ENCODE results near the gene CELF5. TPM values are rescaled to one million over a fixed set of nuclear protein-coding genes. Genes with fewer than 3 reads are reported as not detected.

CELF5 gene
- total RNA-seq, 1 experiment from 2014 or later: 7.7 TPM

GRCh38 chr19:3176715-3177501 lies 47.6 kb upstream of the CELF5 start:
- H3K27ac Mint-ChIP-seq: no peak overlapping the region
- no peaks in the 10 kb centered on the region for H3K36me3 Mint-ChIP-seq
- DNase-seq (ENCODE audit: low spot score) (no peak), ATAC-seq (no peak; the same call in 1 of the 2 replicates)
- TF ChIP-seq HMGA2 (CRISPR knock-in tag; IDR thresholded peaks at IDR 0.05) (no peak), ARID4B (CRISPR knock-in tag; IDR thresholded peaks at IDR 0.05; ENCODE audit: borderline replicate concordance) (no peak), CREM (CRISPR knock-in tag; IDR thresholded peaks at IDR 0.05) (no peak)
- H3K27me3 Mint-ChIP-seq (ENCODE audit: low read depth): no peaks in the 10 kb centered on the region
- no peak overlapping the region for H3K4me3 Mint-ChIP-seq
- no peaks in the 10 kb centered on the region for H3K9me3 Mint-ChIP-seq
- ChIA-PET POLR2A (no interaction called here), CTCF (interaction anchor here (0.6 to 1.0 kb wide), 3 partner anchors 15 to 475 kb away, joined by 3 to 5 read pairs (median 3); no protein-coding TSS in a partner anchor)
- no peaks in the 10 kb centered on the region for H3K4me1 Mint-ChIP-seq

GRCh38 chr19:3178377-3178972 lies 46.0 kb upstream of the CELF5 start, which contains the start of gene S1PR4:
S1PR4 (plus strand) TSS chr19:3178769; CDS start chr19:3178793, 24 bp downstream.
- Mint-ChIP-seq H3K27ac (no peak within 1 kb of the TSS), H3K9me3 (no peaks in the 10 kb centered on the region), H3K36me3 (no peaks in the 10 kb centered on the region), H3K27me3 (ENCODE audit: low read depth) (no peaks in the 10 kb centered on the region), H3K4me3 (no peak within 1 kb of the TSS), H3K4me1 (no peaks in the 10 kb centered on the region)
- ChIA-PET CTCF (no interaction called here), POLR2A (no interaction called here)
- no peak; the same call in 1 of the 2 replicates for ATAC-seq
- no peak for DNase-seq (ENCODE audit: low spot score)
- TF ChIP-seq SOX15 (CRISPR knock-in tag; IDR thresholded peaks at IDR 0.05): no peak
- no peak for TF ChIP-seq ZNF423 (CRISPR knock-in tag; IDR thresholded peaks at IDR 0.05)
- no peak for TF ChIP-seq PREB (CRISPR knock-in tag; IDR thresholded peaks at IDR 0.05; ENCODE audit: borderline replicate concordance)
- no peak for TF ChIP-seq ESRRA (CRISPR knock-in tag; IDR thresholded peaks at IDR 0.05; ENCODE audit: borderline replicate concordance)
- TF ChIP-seq TEAD4 (CRISPR knock-in tag; IDR thresholded peaks at IDR 0.05): no peak
- TF ChIP-seq ARID4B (CRISPR knock-in tag; IDR thresholded peaks at IDR 0.05; ENCODE audit: borderline replicate concordance): no peak
- TF ChIP-seq RELA (CRISPR knock-in tag; IDR thresholded peaks at IDR 0.05; ENCODE audit: borderline replicate concordance): no peak
- TF ChIP-seq FOXP1 (CRISPR knock-in tag; IDR thresholded peaks at IDR 0.05; ENCODE audit: borderline replicate concordance): no peak
- no peak for TF ChIP-seq NFATC4 (CRISPR knock-in tag; IDR thresholded peaks at IDR 0.05)
- TF ChIP-seq ERG (CRISPR knock-in tag; IDR thresholded peaks at IDR 0.05): no peak
- TF ChIP-seq ZNF138 (CRISPR knock-in tag; conservative IDR thresholded peaks at IDR 0.05): no peak
- TF ChIP-seq NFE2L1 (CRISPR knock-in tag; IDR thresholded peaks at IDR 0.05): no peak
- no peak for TF ChIP-seq SMAD3 (CRISPR knock-in tag; IDR thresholded peaks at IDR 0.05; ENCODE audit: borderline replicate concordance)
- TF ChIP-seq ZNF425 (CRISPR knock-in tag; conservative IDR thresholded peaks at IDR 0.05): no peak
- no peak for TF ChIP-seq JUN (CRISPR knock-in tag; IDR thresholded peaks at IDR 0.05)
- no peak for TF ChIP-seq OVOL2 (CRISPR knock-in tag; IDR thresholded peaks at IDR 0.05; ENCODE audit: borderline replicate concordance)
